Skin epidermis (tissue), 12 donors: ENCODE data around the gene TMEM145.

Source experiments
- H3K27ac ChIP-seq, 21 experiments: fragments of 200-600 bp; sonication (generic) in 11 of 21; one replicate each; pipeline ENCODE4 v1.5.0; 2020; ENCODE audit warnings: mild to moderate bottlenecking in 3 of 21, inconsistent platforms in 2 of 21, moderate library complexity in 2 of 21
- H3K4me3 ChIP-seq, 7 experiments: fragments of 200-600 bp; sonication (generic) in 2 of 7; one replicate each; pipeline ENCODE4 v1.5.0; 2020; ENCODE audit warnings: inconsistent platforms in 2 of 7, mild to moderate bottlenecking in 2 of 7, moderate library complexity in 1 of 7

Gene TMEM145

DNA sequence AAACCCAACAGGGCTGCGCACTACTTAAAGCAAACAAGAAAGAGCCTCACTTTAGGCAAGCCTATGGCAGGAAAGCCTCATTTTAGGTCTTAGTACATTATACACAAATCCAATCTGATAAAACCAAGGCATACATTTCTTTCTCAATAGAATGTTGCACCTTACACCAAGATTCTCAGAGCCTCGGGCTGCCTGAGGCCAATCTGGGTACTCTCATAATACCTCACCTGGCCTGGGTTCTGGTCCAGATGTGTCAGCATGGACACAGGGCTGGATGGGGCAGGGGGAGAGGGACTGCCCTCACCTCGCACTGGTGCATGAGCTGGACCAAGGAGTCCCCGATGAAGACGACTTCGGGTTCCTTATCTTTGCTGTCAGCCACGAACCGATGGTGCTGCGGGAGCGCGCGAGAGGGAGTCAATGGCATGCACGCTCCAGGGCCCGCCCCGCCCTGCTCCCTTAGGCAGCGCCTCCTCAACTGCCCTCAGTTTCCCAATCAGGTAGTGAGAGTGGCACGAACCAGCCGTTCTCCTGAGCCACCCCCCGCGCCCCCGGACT is 11.4 kb upstream of the TMEM145 start, which contains the start of gene PRR19:
Gene PRR19 (plus strand): TSS at position 487 of the 558 bp plus-strand sequence. CDS start 7,453 bp downstream, outside the sequence.
- peak within 1 kb of the TSS; percentile 37 to 56 (median 51) for H3K4me3 ChIP-seq
- peak within 1 kb of the TSS in 20 of 21 experiments; percentile 2 to 86 (median 46) for H3K27ac ChIP-seq

GRCh38 chr19:42303101-42303464 is 10.0 kb upstream of the TMEM145 start:
- Histone ChIP-seq H3K27ac (peak overlapping the region in 10 of 21 experiments; percentile 11 to 86 (median 67)), H3K4me3 (peak overlapping the region in 4 of 7 experiments; percentile 37 to 56 (median 52))

DNA sequence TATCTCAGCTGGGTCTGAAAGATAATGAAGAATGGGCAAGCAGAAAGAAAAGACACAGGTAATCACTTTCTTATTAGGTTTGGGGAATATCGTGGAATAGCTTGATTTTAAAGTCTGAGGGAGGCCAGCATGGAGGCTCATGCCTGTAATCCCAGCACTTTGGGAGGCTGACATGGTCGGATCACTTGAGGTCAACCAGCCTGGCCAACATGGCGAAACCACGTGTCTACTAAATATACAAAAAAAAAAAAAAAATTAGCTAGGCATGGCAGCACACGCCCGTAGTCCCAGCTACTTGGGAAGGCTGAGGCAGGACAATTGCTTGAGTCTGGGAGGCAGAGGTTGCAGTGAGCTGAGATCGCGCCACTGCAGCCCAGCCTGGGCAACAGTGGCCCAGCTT is 9.2 kb upstream of the TMEM145 start:
- H3K27ac ChIP-seq: peak overlapping the region in 1 of 21 experiments; percentile 86
- no peak overlapping the region for H3K4me3 ChIP-seq

GRCh38 chr19:42306646-42307045 is 6.5 kb upstream of the TMEM145 start:
- Histone ChIP-seq H3K4me3 (no peak overlapping the region), H3K27ac (no peak overlapping the region)

- Histone ChIP-seq H3K4me3 (no peak overlapping the region), H3K27ac (no peak overlapping the region)
Observed at GRCh38 chr19:42309686-42310085, 3.4 kb upstream of the TMEM145 start.

DNA sequence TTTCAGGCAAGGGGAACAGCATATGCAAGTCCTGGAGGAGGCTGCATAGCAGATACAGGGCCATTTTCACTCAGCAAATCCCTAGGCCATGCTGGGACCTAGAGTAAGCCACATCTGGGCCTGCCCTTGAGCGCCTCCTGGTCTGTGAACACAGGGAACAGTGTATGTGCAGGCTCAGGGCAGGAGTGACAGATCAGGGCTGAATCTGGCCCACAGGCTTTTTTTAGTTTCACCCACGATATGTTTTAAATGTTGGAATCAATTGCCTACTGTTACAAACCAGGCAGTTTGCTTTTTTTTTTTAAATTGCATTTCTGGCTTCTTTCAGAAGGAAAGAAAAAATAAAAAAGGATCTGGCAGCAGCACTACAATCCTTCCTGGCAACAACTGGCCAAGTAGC is 1.5 kb upstream of the TMEM145 start:
- Histone ChIP-seq H3K4me3 (no peak overlapping the region), H3K27ac (no peak overlapping the region)

DNA sequence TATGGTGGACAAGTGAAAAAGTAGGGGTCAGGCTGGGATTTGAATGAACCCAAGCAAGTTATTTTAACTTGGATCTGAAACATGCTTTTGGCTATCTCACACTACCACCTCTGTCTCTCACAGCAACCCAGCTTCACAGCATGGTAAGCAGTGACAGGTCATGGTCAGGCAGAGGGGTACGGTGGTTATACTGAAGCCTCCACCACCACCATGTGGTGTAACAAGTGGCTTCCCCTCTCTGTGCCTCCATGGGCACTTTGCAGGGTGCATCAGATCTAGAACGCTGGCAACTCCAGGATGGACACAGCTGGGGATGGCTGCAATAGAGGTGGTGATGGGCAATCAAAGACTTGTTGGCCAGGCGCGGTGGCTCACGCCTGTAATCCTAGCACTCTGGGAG is 739 bp upstream of the TMEM145 start:
- no peak overlapping the region for H3K27ac ChIP-seq
- H3K4me3 ChIP-seq: no peak overlapping the region

GRCh38 chr19:42313840-42314755 is 989 bp downstream of the TMEM145 start:
- H3K4me3 ChIP-seq: peak overlapping the region in 1 of 7 experiments; percentile 50
- no peak overlapping the region for H3K27ac ChIP-seq

- H3K27ac ChIP-seq: no peak overlapping the region
- no peak overlapping the region for H3K4me3 ChIP-seq
Observed at GRCh38 chr19:42315024-42315423, 1.9 kb downstream of the TMEM145 start.

GRCh38 chr19:42316223-42317211 is 3.4 kb downstream of the TMEM145 start:
- no peak overlapping the region for H3K4me3 ChIP-seq
- H3K27ac ChIP-seq: no peak overlapping the region

GRCh38 chr19:42317535-42317934 is 4.4 kb downstream of the TMEM145 start:
- Histone ChIP-seq H3K27ac (no peak overlapping the region), H3K4me3 (no peak overlapping the region)

- no peak overlapping the region for H3K27ac ChIP-seq
- H3K4me3 ChIP-seq: no peak overlapping the region
Observed at GRCh38 chr19:42322305-42322704, 9.2 kb downstream of the TMEM145 start.

DNA sequence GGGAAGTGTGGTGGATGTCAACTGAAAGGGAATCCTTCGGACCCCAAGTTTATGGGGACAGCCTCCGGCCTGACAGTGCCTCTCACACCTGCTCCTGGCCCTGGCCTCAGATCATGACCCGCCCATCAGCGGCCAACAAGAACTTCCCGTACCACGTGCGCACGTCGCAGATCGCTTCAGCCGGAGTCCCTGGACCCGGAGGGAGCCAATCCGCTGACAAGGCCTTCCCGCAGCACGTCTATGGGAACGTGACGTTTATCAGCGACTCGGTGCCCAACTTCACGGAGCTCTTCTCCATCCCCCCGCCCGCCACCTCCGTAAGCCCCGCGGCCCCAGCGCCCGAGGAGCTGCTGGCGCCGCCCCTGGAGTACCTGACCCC is 10.4 kb downstream of the TMEM145 start:
- H3K4me3 ChIP-seq: peak overlapping the region in 1 of 7 experiments; percentile 6
- no peak overlapping the region for H3K27ac ChIP-seq

- no peak overlapping the region for H3K27ac ChIP-seq
- peak overlapping the region; percentile 6 to 94 (median 81) for H3K4me3 ChIP-seq
Observed at GRCh38 chr19:42323852-42324654, 10.9 kb downstream of the TMEM145 start.

DNA sequence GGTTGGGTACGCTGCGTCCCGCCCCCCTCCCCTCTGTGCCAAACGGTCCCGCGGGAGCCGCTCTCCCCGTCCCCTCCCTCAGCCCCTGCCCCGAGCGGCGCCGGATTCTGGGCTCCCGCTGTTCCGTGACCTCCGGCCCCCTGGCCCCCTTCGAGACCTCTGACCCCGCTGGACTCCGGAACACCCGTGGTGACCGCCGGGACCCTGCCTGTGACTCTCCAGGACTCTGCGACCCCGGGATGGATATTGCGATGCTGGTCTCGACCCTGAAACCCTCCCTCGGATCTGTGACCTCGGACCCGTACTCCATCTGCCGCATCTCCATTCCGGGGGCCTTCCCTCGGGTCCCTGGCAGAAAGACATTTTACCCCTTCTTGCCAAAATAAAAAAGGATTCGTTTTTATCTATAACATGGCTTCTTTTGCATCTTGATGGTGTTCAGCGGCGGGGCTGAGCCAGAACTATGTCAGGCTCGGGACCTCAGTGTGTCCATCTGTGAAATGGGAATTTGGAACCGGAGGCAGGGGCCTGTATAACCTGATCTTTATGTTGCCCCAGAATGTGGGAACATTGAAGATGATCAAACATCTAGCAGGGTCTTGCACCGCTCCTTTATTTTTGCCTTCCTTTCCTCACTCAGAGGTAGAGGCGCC is 11.7 kb downstream of the TMEM145 start:
- H3K27ac ChIP-seq: peak overlapping the region in 1 of 21 experiments; percentile 89
- H3K4me3 ChIP-seq: peak overlapping the region; percentile 6 to 94 (median 81)

GRCh38 chr19:42325308-42325895 is 12.3 kb downstream of the TMEM145 start, which contains the start of gene MEGF8:
TSS of gene MEGF8 (plus strand) at chr19:42325635. CDS start at chr19:42326244, 609 bp downstream.
- Histone ChIP-seq H3K4me3 (peak within 1 kb of the TSS; percentile 64 to 95 (median 84)), H3K27ac (peak within 1 kb of the TSS in 20 of 21 experiments; percentile 57 to 89 (median 86))

DNA sequence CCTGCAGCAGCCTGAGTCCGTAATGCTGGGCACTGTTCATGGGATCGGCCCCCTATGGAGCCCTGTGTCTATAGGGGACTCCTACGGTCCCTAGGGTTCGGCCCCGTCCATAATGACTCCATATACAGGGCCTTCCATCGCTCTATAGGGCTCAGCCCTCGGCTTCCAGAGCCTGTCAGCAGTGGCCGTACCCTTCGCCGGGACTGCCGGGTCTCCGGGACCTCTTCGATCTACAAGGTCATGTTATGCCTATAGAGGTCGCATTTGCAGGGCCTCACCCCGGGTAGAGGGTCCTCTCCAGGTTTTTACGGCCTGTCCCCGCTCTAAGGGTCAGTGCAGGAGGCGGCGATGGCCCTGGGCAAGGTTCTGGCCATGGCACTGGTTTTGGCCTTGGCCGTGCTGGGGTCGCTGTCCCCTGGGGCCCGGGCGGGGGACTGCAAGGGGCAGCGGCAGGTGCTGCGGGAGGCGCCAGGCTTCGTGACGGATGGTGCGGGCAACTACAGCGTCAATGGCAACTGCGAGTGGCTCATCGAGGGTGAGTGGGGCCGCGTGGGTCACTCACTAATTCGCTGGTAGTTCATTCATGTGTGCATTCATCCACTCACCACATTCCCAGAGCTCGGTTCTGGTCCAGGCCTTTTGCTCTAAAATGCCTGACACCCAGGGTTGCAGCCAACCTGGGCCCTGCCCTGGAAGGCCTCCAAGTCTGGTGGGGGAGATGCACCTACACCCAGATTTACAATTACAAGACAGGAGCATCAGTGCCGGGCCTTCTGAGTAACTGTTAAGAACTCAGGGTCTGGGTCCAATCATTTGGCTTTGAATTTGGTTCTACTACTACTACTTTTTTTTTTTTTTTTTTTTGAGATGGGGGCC is 13.0 kb downstream of the TMEM145 start:
- Histone ChIP-seq H3K4me3 (peak overlapping the region; percentile 64 to 95 (median 84)), H3K27ac (peak overlapping the region in 20 of 21 experiments; percentile 57 to 89 (median 86))
